ENCODE data around the gene DOHH.

Gene DOHH

GRCh38 chr19:3480383-3481091 is 19.9 kb downstream of the DOHH start, which contains the start of gene SMIM24:
Gene SMIM24 (minus strand): TSS chr19:3480525. CDS start chr19:3480463, 62 bp downstream.
- H3K9me3 ChIP-seq (ENCODE audit: insufficient read depth, low read depth, low read length) = no peaks in the 10 kb centered on the region
- peak within 1 kb of the TSS; percentile 32; the same call in 1 of the 2 replicates for H3K4me3 ChIP-seq (ENCODE audit: low read length)
- no peaks in the 10 kb centered on the region for H3K36me3 ChIP-seq (ENCODE audit: insufficient read depth, low read length)
- WGBS = 73% methylated on average over 27 of the region's 27 CpGs
- H3K9ac ChIP-seq (ENCODE audit: low read depth, low read length) = no peak within 1 kb of the TSS
- no peak within 1 kb of the TSS for H3K27ac ChIP-seq (ENCODE audit: low read depth, low read length)
- H3K4me1 ChIP-seq (ENCODE audit: insufficient read depth, low read length) = no peaks in the 10 kb centered on the region
- peaks cover 5% of the 10 kb centered on the region; the same call in 1 of the 2 replicates for H3K27me3 ChIP-seq (ENCODE audit: insufficient read depth, low read length)

DNA sequence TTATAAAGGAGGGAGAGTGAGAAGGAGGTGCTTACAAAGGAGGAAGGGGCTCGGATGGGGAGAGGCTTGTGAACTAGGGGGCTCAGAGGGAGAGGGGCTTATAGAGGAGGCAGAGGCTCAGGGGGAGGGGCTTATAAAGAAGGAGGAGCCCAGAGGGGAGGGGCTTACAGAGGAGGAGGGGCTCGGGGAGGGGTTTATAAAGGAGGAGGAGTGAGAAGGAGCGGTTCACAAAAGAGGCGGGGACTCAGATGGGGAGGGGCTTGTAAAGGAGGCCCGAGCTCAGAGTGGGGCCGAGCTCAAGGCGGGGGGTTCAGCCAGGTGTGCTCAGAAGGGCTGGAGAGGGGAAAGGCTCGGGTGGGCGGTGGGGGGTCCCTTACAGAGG is 20.6 kb downstream of the DOHH start:
- Histone ChIP-seq H3K36me3 (ENCODE audit: insufficient read depth, low read length) (no peaks in the 10 kb centered on the region), H3K4me1 (ENCODE audit: insufficient read depth, low read length) (no peaks in the 10 kb centered on the region), H3K9ac (ENCODE audit: low read depth, low read length) (no peak overlapping the region), H3K27ac (ENCODE audit: low read depth, low read length) (no peak overlapping the region), H3K4me3 (ENCODE audit: low read length) (peak overlapping the region; percentile 32; the same call in 1 of the 2 replicates), H3K9me3 (ENCODE audit: insufficient read depth, low read depth, low read length) (no peaks in the 10 kb centered on the region), H3K27me3 (ENCODE audit: insufficient read depth, low read length) (peaks cover 5% of the 10 kb centered on the region; the same call in 1 of the 2 replicates)
- WGBS = 74% methylated on average over 9 of the region's 9 CpGs

- no peaks in the 10 kb centered on the region for H3K9me3 ChIP-seq (ENCODE audit: insufficient read depth, low read depth, low read length)
- no peak overlapping the region for H3K27ac ChIP-seq (ENCODE audit: low read depth, low read length)
- 70% methylated on average over 7 of the region's 7 CpGs for WGBS
- H3K27me3 ChIP-seq (ENCODE audit: insufficient read depth, low read length) = peaks cover 5% of the 10 kb centered on the region; the same call in 1 of the 2 replicates
- peak overlapping the region; percentile 37; the same call in 1 of the 2 replicates for H3K4me3 ChIP-seq (ENCODE audit: low read length)
- no peaks in the 10 kb centered on the region for H3K4me1 ChIP-seq (ENCODE audit: insufficient read depth, low read length)
- no peak overlapping the region for H3K9ac ChIP-seq (ENCODE audit: low read depth, low read length)
- no peaks in the 10 kb centered on the region for H3K36me3 ChIP-seq (ENCODE audit: insufficient read depth, low read length)
Measured at GRCh38 chr19:3479177-3479833, 21.2 kb downstream of the DOHH start.

DNA sequence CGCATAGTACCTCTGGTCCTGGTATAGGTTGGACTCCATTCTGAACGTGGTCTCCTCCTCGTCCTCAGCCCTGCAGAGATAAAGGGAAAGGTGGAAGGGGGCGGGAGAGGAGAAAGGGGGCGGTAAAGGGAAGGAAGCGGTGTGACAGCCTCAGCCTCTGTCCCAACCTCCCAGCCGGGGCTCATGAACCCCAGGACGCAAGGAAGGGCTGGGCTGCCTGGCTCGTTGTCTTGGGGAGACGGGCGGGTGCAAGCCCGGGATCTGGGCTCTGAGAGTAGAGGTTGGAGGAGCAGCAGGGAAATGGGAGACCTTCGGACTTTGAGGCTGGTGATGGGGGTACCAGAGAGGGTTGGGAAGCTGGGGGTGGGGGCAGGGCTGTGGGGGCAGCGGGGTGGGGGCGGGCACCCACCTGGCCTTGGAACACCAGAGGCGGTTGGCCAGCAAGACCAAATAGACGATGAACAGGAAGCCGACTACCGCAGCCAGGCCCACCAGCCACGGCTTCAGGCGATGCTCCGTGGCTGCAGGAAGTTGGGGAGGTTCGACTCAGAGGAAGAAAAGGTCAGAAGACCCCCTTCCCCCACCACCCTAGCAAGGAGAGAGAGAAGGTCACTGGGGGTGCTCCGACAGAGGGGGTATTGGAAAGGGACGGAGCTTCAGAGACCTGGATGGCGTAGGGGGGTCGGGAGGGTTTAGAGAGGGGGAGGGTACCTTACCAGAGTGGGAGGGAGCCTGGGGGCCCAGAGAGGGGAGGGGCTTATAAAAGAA is 21.9 kb downstream of the DOHH start:
- Histone ChIP-seq H3K27ac (ENCODE audit: low read depth, low read length) (no peak overlapping the region), H3K36me3 (ENCODE audit: insufficient read depth, low read length) (no peaks in the 10 kb centered on the region), H3K4me3 (ENCODE audit: low read length) (peak overlapping the region; percentile 37), H3K27me3 (ENCODE audit: insufficient read depth, low read length) (peaks cover 5% of the 10 kb centered on the region; the same call in 1 of the 2 replicates), H3K9ac (ENCODE audit: low read depth, low read length) (no peak overlapping the region), H3K9me3 (ENCODE audit: insufficient read depth, low read depth, low read length) (no peaks in the 10 kb centered on the region), H3K4me1 (ENCODE audit: insufficient read depth, low read length) (no peaks in the 10 kb centered on the region)
- WGBS = 51% methylated on average over 26 of the region's 27 CpGs

- Histone ChIP-seq H3K4me1 (ENCODE audit: insufficient read depth, low read length) (no peaks in the 10 kb centered on the region), H3K27ac (ENCODE audit: low read depth, low read length) (no peak overlapping the region), H3K36me3 (ENCODE audit: insufficient read depth, low read length) (no peaks in the 10 kb centered on the region), H3K27me3 (ENCODE audit: insufficient read depth, low read length) (peaks cover 5% of the 10 kb centered on the region; the same call in 1 of the 2 replicates), H3K4me3 (ENCODE audit: low read length) (no peak overlapping the region; the same call in 1 of the 2 replicates), H3K9me3 (ENCODE audit: insufficient read depth, low read depth, low read length) (no peaks in the 10 kb centered on the region), H3K9ac (ENCODE audit: low read depth, low read length) (no peak overlapping the region)
- WGBS = 96% methylated on average over 2 of the region's 2 CpGs
Measured at GRCh38 chr19:3477951-3478350, 22.5 kb downstream of the DOHH start.

DNA sequence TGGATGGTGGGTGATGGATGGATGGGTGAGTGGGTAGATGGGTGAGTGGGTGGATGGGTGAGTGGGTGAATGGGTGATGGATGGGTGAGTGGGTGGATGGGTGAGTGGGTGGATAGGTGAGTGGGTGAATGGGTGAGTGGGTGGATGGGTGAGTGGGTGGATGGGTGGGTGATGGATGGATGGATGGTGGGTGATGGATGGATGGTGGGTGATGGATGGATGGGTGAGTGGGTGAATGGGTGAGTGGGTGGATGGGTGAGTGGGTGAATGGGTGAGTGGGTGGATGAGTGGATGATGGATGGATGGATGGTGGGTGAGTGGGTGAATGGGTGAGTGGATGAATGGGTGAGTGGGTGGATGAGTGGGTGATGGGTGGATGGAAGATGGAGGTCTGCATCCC is 23.0 kb downstream of the DOHH start:
- no peak overlapping the region for H3K27ac ChIP-seq (ENCODE audit: low read depth, low read length)
- H3K36me3 ChIP-seq (ENCODE audit: insufficient read depth, low read length) = no peaks in the 10 kb centered on the region
- no peak overlapping the region for H3K4me3 ChIP-seq (ENCODE audit: low read length)
- peaks cover 5% of the 10 kb centered on the region; the same call in 1 of the 2 replicates for H3K27me3 ChIP-seq (ENCODE audit: insufficient read depth, low read length)
- no peaks in the 10 kb centered on the region for H3K9me3 ChIP-seq (ENCODE audit: insufficient read depth, low read depth, low read length)
- no peaks in the 10 kb centered on the region for H3K4me1 ChIP-seq (ENCODE audit: insufficient read depth, low read length)
- H3K9ac ChIP-seq (ENCODE audit: low read depth, low read length) = no peak overlapping the region

DNA sequence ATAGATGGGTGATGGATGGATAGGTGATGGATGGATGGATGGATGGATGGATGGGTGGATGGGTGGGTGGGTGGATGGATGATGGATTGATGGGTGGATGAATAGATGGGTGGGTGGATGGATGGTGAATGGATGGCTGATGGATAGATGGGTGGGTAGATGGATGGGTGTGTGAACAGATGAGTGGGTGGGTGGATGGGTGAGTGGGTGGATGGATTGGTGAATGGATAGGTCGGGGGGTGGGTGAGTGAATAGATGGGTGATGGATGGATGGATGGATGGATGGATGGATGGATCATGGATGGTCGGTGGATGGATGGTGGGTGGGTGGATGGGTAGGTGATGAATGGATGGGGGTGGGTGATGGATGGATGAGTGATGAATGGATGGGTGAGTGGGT is 23.6 kb downstream of the DOHH start:
- no peak overlapping the region for H3K9ac ChIP-seq (ENCODE audit: low read depth, low read length)
- H3K27ac ChIP-seq (ENCODE audit: low read depth, low read length) = no peak overlapping the region
- H3K9me3 ChIP-seq (ENCODE audit: insufficient read depth, low read depth, low read length) = no peaks in the 10 kb centered on the region
- H3K4me1 ChIP-seq (ENCODE audit: insufficient read depth, low read length) = no peaks in the 10 kb centered on the region
- no peaks in the 10 kb centered on the region for H3K36me3 ChIP-seq (ENCODE audit: insufficient read depth, low read length)
- 83% methylated on average over 2 of the region's 2 CpGs for WGBS
- H3K27me3 ChIP-seq (ENCODE audit: insufficient read depth, low read length) = peaks cover 5% of the 10 kb centered on the region
- H3K4me3 ChIP-seq (ENCODE audit: low read length) = no peak overlapping the region

GRCh38 chr19:3475449-3475848 is 25.0 kb downstream of the DOHH start:
- Histone ChIP-seq H3K4me3 (ENCODE audit: low read length) (no peak overlapping the region), H3K27me3 (ENCODE audit: insufficient read depth, low read length) (peaks cover 12% of the 10 kb centered on the region)
- 76% methylated on average over 4 of the region's 4 CpGs for WGBS

GRCh38 chr19:3474614-3475013 is 25.9 kb downstream of the DOHH start:
- Histone ChIP-seq H3K9me3 (ENCODE audit: insufficient read depth, low read depth, low read length) (no peaks in the 10 kb centered on the region), H3K27ac (ENCODE audit: low read depth, low read length) (no peak overlapping the region), H3K27me3 (ENCODE audit: insufficient read depth, low read length) (peaks cover 20% of the 10 kb centered on the region), H3K4me1 (ENCODE audit: insufficient read depth, low read length) (no peaks in the 10 kb centered on the region), H3K36me3 (ENCODE audit: insufficient read depth, low read length) (no peaks in the 10 kb centered on the region), H3K9ac (ENCODE audit: low read depth, low read length) (no peak overlapping the region), H3K4me3 (ENCODE audit: low read length) (no peak overlapping the region)
- 87% methylated on average over 2 of the region's 2 CpGs for WGBS

More at GRCh38 chr19:3475449-3475848, 25.0 kb downstream of the DOHH start:
- Histone ChIP-seq H3K9me3 (ENCODE audit: insufficient read depth, low read depth, low read length) (no peaks in the 10 kb centered on the region), H3K4me1 (ENCODE audit: insufficient read depth, low read length) (no peaks in the 10 kb centered on the region), H3K9ac (ENCODE audit: low read depth, low read length) (no peak overlapping the region), H3K27ac (ENCODE audit: low read depth, low read length) (no peak overlapping the region), H3K36me3 (ENCODE audit: insufficient read depth, low read length) (no peaks in the 10 kb centered on the region)

GRCh38 chr19:3474010-3474409 is 26.5 kb downstream of the DOHH start:
- 82% methylated on average over 8 of the region's 8 CpGs for WGBS
- no peak overlapping the region for H3K4me3 ChIP-seq (ENCODE audit: low read length)
- H3K36me3 ChIP-seq (ENCODE audit: insufficient read depth, low read length) = no peaks in the 10 kb centered on the region

More at GRCh38 chr19:3474010-3474409, 26.5 kb downstream of the DOHH start:
- H3K4me1 ChIP-seq (ENCODE audit: insufficient read depth, low read length) = no peaks in the 10 kb centered on the region
- no peak overlapping the region for H3K27ac ChIP-seq (ENCODE audit: low read depth, low read length)
- H3K9ac ChIP-seq (ENCODE audit: low read depth, low read length) = no peak overlapping the region
- H3K27me3 ChIP-seq (ENCODE audit: insufficient read depth, low read length) = peaks cover 26% of the 10 kb centered on the region
- no peaks in the 10 kb centered on the region for H3K9me3 ChIP-seq (ENCODE audit: insufficient read depth, low read depth, low read length)

All from HUES64 (cell line).